Lower leg skin (tissue), 3 donors: Measurements from ENCODE around the gene VIM.

Source experiments
- CTCF ChIP-seq, 3 donors: fragments of 450-650 bp; IDR thresholded peaks; one replicate each; pipeline ENCODE4 v1.5.1; 2016; ENCODE audit warnings: antibody characterized with exemption in 3 of 3, mild to moderate bottlenecking in 3 of 3, moderate library complexity in 2 of 3
- POLR2A ChIP-seq, 2 donors: fragments of 450-650 bp; IDR thresholded peaks; one replicate each; pipeline ENCODE4 v1.6.1; 2016 to 2017; ENCODE audit warnings: antibody characterized with exemption in 2 of 2, mild to moderate bottlenecking in 1 of 2, moderate library complexity in 1 of 2

- TF ChIP-seq POLR2A (IDR thresholded peaks at IDR 0.05) (no peak), CTCF (IDR thresholded peaks at IDR 0.05) (no peak)
Measured at GRCh38 chr10:17262502-17262901, 34.5 kb downstream of the VIM start.
